ENCODE results near the gene CDH23. TPM values are rescaled to one million over a fixed set of nuclear protein-coding genes. Genes with fewer than 3 reads are reported as not detected.

CDH23 gene
- total RNA-seq, 1 experiment from 2014 or later = 2.9 TPM

GRCh38 chr10:71543608-71544170, 147.0 kb downstream of the CDH23 start:
- Mint-ChIP-seq H3K9me3 (no peaks in the 10 kb centered on the region), H3K27ac (no peak overlapping the region), H3K36me3 (no peaks in the 10 kb centered on the region), H3K4me1 (peaks cover 52% of the 10 kb centered on the region), H3K4me3 (no peak overlapping the region), H3K27me3 (ENCODE audit: low read depth) (no peaks in the 10 kb centered on the region; the same call in 1 of the 2 replicates)
- ATAC-seq (no peak), DNase-seq (ENCODE audit: low spot score) (no peak)
- ChIA-PET POLR2A (no interaction called here), CTCF (interaction anchor here (0.6 to 5.1 kb wide), 8 partner anchors 15 to 161 kb away, joined by 3 to 24 read pairs (median 4); no protein-coding TSS in a partner anchor)
- TF ChIP-seq CDX4 (CRISPR knock-in tag; IDR thresholded peaks at IDR 0.05; ENCODE audit: borderline replicate concordance) = no peak
- TF ChIP-seq PREB (CRISPR knock-in tag; IDR thresholded peaks at IDR 0.05; ENCODE audit: borderline replicate concordance) = no peak
- TF ChIP-seq ZNF425 (CRISPR knock-in tag; conservative IDR thresholded peaks at IDR 0.05) = no peak
- TF ChIP-seq PRDM15 (CRISPR knock-in tag; IDR thresholded peaks at IDR 0.05) = peak; percentile 51

GRCh38 chr10:71545001-71545400, 148.3 kb downstream of the CDH23 start:
- DNase-seq (ENCODE audit: low spot score) (no peak), ATAC-seq (no peak)
- no peak overlapping the region for H3K27ac Mint-ChIP-seq
- POLR2A ChIA-PET = interaction anchor here (1.3 kb wide), 1 partner anchor 8 kb away, joined by 3 read pairs; no protein-coding TSS in a partner anchor
- H3K27me3 Mint-ChIP-seq (ENCODE audit: low read depth) = no peaks in the 10 kb centered on the region; the same call in 1 of the 2 replicates
- peaks cover 48% of the 10 kb centered on the region for H3K4me1 Mint-ChIP-seq
- H3K4me3 Mint-ChIP-seq = no peak overlapping the region
- CTCF ChIA-PET = interaction anchor here (1.0 to 1.8 kb wide), 3 partner anchors 16 to 149 kb away, joined by 3 to 8 read pairs (median 4); no protein-coding TSS in a partner anchor
- no peaks in the 10 kb centered on the region for H3K36me3 Mint-ChIP-seq
- no peaks in the 10 kb centered on the region for H3K9me3 Mint-ChIP-seq
- TF ChIP-seq NR1H2 (CRISPR knock-in tag; IDR thresholded peaks at IDR 0.05) = no peak
- no peak for TF ChIP-seq ATF3 (CRISPR knock-in tag; conservative IDR thresholded peaks at IDR 0.05)
- TF ChIP-seq GTF2I (CRISPR knock-in tag; conservative IDR thresholded peaks at IDR 0.05) = no peak
- TF ChIP-seq ZNF219 (CRISPR knock-in tag; IDR thresholded peaks at IDR 0.05; ENCODE audit: borderline replicate concordance) = no peak
- TF ChIP-seq NFATC4 (CRISPR knock-in tag; IDR thresholded peaks at IDR 0.05) = no peak
- TF ChIP-seq ZNF121 (CRISPR knock-in tag; IDR thresholded peaks at IDR 0.05) = no peak
- TF ChIP-seq FOXP4 (CRISPR knock-in tag; IDR thresholded peaks at IDR 0.05) = no peak
- TF ChIP-seq STAT6 (CRISPR knock-in tag; conservative IDR thresholded peaks at IDR 0.05; ENCODE audit: low read depth) = no peak
- TF ChIP-seq MAX (CRISPR knock-in tag; IDR thresholded peaks at IDR 0.05) = no peak
- no peak for TF ChIP-seq AR (CRISPR knock-in tag; IDR thresholded peaks at IDR 0.05)
- TF ChIP-seq ERG (CRISPR knock-in tag; IDR thresholded peaks at IDR 0.05) = no peak

Data from WTC11 (cell line).